NCI-H2227 (cell line): ENCODE results near the gene HK2.
"Not testable (repeated sequence)": the region's sequence is repeated elsewhere in the genome, so short reads cannot be mapped to it uniquely, and the experiment has no call there.

Source experiments
- DNase-seq: peaks from one replicate; lab custom pipeline; 2025; ENCODE audit not compliant: unreplicated experiment; lab: John Stamatoyannopoulos, UW

HK2 gene

GRCh38 chr2:74834792-74835755, 1.1 kb downstream of the HK2 start:
- DNase-seq = peak; percentile 75

DNA sequence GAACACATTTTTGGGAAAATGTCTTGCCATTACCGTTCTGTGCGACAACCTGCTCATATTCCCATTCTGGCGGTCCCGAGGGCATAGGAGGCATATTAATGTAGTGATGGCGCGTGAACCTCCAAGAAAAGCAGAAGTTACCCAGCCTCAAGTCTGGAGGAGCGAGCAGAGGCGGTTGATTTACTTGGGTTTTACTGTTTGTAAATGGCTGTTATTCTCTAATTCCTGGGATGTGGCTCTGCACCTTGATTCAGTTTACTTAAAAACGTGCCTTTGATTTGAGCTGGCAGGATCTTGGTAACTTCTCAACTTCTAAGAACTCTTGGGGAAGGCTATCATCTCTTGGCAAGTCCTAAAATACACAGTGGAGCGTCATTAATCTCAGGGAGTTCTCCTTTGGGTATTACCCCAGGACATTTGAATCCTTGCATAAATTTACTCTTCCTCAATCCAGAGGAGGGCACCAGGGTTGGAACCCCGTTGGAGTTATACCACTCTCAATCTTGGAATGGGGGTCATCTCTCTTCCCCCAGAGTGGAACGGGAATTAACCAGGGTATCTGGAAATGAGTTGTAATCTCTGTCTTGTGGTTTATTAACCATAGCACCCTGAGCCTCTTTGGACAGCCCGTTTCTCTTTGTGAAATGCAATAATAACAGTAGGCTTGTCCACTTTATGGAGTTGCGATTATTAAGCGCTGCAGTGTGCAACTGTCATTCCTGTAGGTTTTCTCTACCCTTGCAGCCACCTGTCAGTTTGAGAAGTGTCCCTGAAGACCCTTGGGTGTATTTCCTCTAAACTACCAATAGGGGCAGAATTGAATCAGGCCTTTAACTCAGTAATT, 2.1 kb downstream of the HK2 start:
- peak; percentile 78 for DNase-seq

DNA sequence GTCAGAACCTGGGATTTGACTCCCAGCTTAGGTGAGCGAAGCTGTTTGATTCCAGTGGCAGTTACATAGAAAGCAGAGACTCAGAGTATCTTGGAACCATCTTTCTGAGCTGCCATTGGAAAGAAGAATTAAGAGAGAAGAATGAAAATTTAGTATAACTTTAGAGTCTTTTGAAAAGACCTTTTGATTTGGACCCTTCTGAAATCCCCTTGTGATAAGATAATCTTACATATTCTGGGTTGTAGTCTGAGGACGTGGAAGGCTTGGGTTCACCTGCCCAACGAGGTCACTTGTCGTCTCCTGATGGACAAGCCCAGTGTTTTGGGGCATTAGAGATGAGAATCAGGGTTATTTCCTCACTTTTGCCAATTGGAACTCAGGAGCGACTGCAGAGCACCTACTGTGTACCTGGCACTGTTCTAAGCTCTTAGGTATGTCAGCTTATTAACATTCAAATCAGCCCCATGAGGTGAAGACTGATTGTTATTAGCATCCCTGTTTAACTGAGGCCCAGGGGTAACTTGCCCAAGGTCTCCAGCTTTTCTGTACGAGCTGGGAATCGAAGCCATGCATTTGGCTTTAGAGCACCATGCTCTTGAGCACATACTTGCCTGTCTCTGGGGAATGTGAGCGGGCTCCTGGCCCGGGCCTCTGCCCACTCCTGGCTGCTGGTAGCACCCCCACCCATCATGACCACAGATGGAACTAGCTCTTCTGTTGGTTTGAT, 2.9 kb downstream of the HK2 start:
- no peak for DNase-seq

DNA sequence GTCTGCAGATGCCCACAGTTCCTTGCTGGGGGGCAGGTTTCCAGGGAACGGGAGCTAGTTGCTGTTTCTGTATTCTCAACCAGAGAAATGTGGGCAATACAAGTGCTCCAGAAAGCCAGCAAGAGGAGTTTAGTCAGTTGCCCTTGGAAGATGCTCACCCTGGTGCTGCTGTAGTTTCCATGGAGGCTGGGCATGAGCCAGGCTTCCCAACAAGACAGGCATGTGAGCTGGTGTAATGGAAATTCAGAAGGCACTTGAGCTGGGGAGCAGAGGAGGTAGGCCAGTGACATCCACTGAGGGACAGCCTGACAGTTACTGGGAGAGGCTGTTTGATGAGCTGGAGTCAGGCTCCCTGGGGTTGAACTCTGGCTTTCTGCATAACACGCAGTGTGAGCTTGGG, 7.7 kb downstream of the HK2 start:
- DNase-seq = no peak

- DNase-seq = no peak
Observed at GRCh38 chr2:74843433-74843832, 9.5 kb downstream of the HK2 start.

DNA sequence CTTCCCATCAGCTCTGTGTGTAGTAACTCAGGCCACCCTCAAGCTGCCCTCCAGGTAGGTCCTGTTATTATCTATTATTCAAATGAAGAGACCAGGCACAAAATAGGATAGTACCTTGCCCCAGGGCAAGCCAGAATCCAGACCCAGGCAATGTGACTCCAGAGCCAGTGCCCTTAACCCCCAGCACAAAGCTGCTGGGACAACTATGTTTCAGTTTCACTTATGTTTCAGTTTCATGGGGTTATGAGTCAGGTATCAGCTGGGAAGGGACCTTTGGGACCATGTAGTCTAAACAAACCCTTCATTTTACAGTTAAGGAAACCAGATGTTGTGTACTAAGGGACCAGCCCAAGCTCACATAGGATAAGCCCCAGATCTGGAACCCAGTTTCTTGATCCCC, 10.0 kb downstream of the HK2 start:
- no peak for DNase-seq

DNA sequence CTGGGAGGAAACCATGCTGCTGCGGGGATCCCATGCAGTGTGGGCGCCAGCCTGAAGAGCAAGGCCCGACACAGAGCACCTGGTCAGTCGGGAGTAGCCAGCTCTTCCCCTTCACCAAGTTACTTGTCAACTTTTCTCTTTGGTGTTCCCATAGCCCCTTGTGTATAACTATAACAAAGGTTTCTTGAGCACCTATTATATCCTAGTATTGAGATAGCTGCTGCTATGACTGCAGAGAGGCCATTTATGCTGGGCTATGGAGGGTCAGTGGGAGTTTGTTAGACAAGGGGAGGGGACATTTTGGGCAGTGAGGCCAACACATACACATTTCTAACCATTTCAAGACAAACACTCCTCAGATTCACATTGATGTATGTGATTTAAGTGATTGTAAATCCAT, 10.8 kb downstream of the HK2 start:
- DNase-seq = no peak

- no peak for DNase-seq
Observed at GRCh38 chr2:74845217-74845751, 11.4 kb downstream of the HK2 start.

- no peak for DNase-seq
Observed at GRCh38 chr2:74845991-74846390, 12.1 kb downstream of the HK2 start.

- DNase-seq = no peak
Observed at GRCh38 chr2:74846481-74846880, 12.6 kb downstream of the HK2 start.

GRCh38 chr2:74847070-74847858, 13.3 kb downstream of the HK2 start:
- no peak for DNase-seq

GRCh38 chr2:74849228-74849892, 15.4 kb downstream of the HK2 start:
- DNase-seq = no peak

- DNase-seq = no peak
Observed at GRCh38 chr2:74850496-74851190, 16.7 kb downstream of the HK2 start.

DNA sequence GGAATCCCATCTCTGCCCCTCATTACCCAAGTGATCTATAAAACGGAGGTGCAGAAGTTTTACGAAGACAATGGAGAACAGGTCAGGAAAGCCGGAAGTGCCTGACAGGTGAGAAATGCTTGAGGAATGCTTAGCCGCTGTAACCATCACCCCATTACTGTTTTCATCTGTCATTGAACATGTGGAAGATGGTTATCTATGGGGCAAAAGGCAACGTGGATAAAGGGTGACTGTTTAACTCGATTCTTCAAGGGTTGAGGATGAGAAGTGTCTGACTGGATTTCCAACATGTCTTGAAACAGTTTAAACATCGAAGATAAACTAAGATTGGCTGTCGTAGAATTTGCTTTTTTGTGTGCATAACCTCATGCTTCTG, 17.3 kb downstream of the HK2 start:
- DNase-seq = no peak

DNA sequence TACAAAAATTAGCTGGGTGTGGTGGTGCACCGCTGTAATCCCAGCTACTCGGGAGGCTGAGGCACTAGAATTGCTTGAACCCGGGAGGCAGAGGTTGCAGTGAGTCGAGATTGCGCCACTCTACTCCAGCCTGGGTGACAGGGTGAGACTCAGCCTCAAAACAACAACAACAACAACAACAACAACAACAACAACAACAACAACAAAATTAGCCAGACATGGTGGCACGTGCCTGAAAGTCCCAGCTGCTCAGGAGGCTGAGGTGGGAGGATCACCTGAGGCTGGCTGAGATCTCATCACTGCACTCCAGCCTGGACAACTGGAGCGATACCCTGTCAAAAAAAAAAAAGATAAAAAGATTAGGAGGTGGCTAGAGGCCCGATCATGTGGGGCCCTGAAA, 19.4 kb downstream of the HK2 start:
- not testable (repeated sequence) for DNase-seq

- no peak for DNase-seq
Observed at GRCh38 chr2:74854401-74854800, 20.5 kb downstream of the HK2 start.

- not testable (repeated sequence) for DNase-seq
Observed at GRCh38 chr2:74855114-74855707, 21.3 kb downstream of the HK2 start.

DNA sequence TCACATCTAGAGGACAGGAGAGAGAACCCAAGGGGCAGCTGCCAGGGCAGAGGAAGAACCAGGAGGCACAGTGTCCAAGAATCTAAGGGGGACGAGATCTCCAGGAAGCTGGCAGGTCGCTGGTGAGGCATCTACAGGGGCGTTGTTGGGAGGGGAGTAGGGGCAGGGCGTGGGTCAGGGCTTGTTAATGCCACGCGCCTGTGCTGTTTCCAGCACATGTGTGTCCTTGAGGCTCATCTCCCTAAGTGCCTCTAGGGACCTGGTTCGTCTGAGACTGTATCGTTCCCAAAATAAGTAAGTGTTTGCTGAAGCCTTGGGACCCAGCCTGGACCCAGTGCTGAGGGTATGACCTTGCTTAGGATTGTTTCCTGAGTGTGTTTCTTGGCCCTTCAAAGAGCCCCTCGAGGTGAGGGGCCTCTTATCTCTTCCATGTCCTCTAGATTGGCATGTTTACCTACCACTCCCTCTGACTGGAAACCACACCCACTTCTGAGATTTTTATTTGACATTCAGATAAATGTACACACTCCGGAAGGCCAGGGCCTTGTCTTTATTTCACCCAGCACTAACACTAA, 22.2 kb downstream of the HK2 start:
- no peak for DNase-seq
